HEK293 (cell line): ENCODE data around the gene CWC25.
A peak's percentile ranks its signal among the peaks of the same experiment; 100 is the strongest.

Experiments used
- CTCF ChIA-PET: fragments of 350-600 bp; formaldehyde crosslinking; extraction: SDS; loops from one replicate; lab custom pipeline; 2021; ENCODE audit warnings: antibody characterized with exemption; lab: Yijun Ruan, JAX
- POLR2A ChIA-PET: fragments of 300-600 bp; formaldehyde crosslinking; extraction: SDS; loops from one replicate; lab custom pipeline; 2020; ENCODE audit warnings: antibody characterized with exemption, inconsistent platforms; lab: Yijun Ruan, JAX
- H3K27ac ChIP-seq: fragments of 200-500 bp; sonication (Bioruptor generic); 2 replicates; pipeline ENCODE4 v1.5.1; 2014; ENCODE audit warnings: low read depth, low read length, control low read depth, inconsistent platforms; ENCODE audit errors: extremely low read depth
- H3K36me3 ChIP-seq, 2 experiments: fragments of 200-500 bp in 1 of 2; sonication (Bioruptor generic) in 1 of 2; 1 replicate in 1 of 2; 2 replicates in 1 of 2; pipeline ENCODE4 v1.5.1; 2014 to 2017; ENCODE audit warnings: inconsistent platforms in 2 of 2, low read length in 2 of 2; ENCODE audit not compliant: control insufficient read depth in 2 of 2, insufficient read depth in 1 of 2
- H3K4me1 ChIP-seq: fragments of 200-500 bp; sonication (Bioruptor generic); 2 replicates; pipeline ENCODE4 v1.5.1; 2014; ENCODE audit warnings: mild to moderate bottlenecking, low read length, inconsistent platforms; ENCODE audit not compliant: control insufficient read depth, insufficient read depth
- H3K4me3 ChIP-seq: 2 replicates; pipeline ENCODE4 v1.5.1; 2011; ENCODE audit warnings: low read depth, mild to moderate bottlenecking, control low read depth, low read length, moderate library complexity
- H3K9me3 ChIP-seq: fragments of 200-500 bp; sonication (Bioruptor generic); 2 replicates; pipeline ENCODE4 v1.5.1; 2014; ENCODE audit warnings: low read depth, low read length, inconsistent platforms; ENCODE audit not compliant: control insufficient read depth, insufficient read depth
- ATF2 ChIP-seq: fragments of 450-650 bp; formaldehyde crosslinking; IDR thresholded peaks from 2 replicates; pipeline ENCODE4 v1.5.1; 2016; ENCODE audit warnings: missing biosample characterization, missing genetic modification characterization, low read depth
- GLIS2 ChIP-seq: fragments of 450-650 bp; formaldehyde crosslinking; IDR thresholded peaks from 2 replicates; pipeline ENCODE4 v1.5.1; 2016; ENCODE audit warnings: missing biosample characterization, missing genetic modification characterization
- IKZF3 ChIP-seq: fragments of 450-650 bp; IDR thresholded peaks from 2 replicates; pipeline ENCODE4 v1.5.0; 2018; ENCODE audit warnings: missing biosample characterization, mild to moderate bottlenecking, missing genetic modification characterization, moderate library complexity
- KLF9 ChIP-seq: fragments of 450-650 bp; formaldehyde crosslinking; IDR thresholded peaks from 2 replicates; pipeline ENCODE4 v1.5.1; 2016; ENCODE audit warnings: missing biosample characterization, missing genetic modification characterization, low read depth
- SP3 ChIP-seq: fragments of 450-650 bp; formaldehyde crosslinking; IDR thresholded peaks from 2 replicates; pipeline ENCODE4 v1.5.1; 2016; ENCODE audit warnings: missing biosample characterization, missing genetic modification characterization
- ZBTB17 ChIP-seq: fragments of 450-650 bp; formaldehyde crosslinking; IDR thresholded peaks from 2 replicates; pipeline ENCODE4 v1.5.1; 2016; ENCODE audit warnings: missing biosample characterization, missing genetic modification characterization
- ZEB2 ChIP-seq: fragments of 450-650 bp; formaldehyde crosslinking; IDR thresholded peaks from 2 replicates; pipeline ENCODE4 v1.5.1; 2016; ENCODE audit warnings: missing biosample characterization, missing genetic modification characterization
- ZFP41 ChIP-seq: fragments of 450-650 bp; formaldehyde crosslinking; IDR thresholded peaks from 2 replicates; pipeline ENCODE4 v1.5.1; 2016; ENCODE audit warnings: missing biosample characterization, missing genetic modification characterization, borderline replicate concordance
- ZNF214 ChIP-seq: fragments of 450-650 bp; formaldehyde crosslinking; IDR thresholded peaks from 2 replicates; pipeline ENCODE4 v1.5.1; 2017; ENCODE audit warnings: missing biosample characterization, mild to moderate bottlenecking, missing genetic modification characterization, borderline replicate concordance
- ZNF501 ChIP-seq: fragments of 450-650 bp; formaldehyde crosslinking; IDR thresholded peaks from 2 replicates; pipeline ENCODE4 v1.5.1; 2016; ENCODE audit warnings: missing biosample characterization, missing genetic modification characterization
- ZNF580 ChIP-seq: fragments of 450-650 bp; formaldehyde crosslinking; IDR thresholded peaks from 2 replicates; pipeline ENCODE4 v1.5.1; 2016; ENCODE audit warnings: missing biosample characterization, missing genetic modification characterization
- ZNF623 ChIP-seq: fragments of 450-650 bp; formaldehyde crosslinking; IDR thresholded peaks from 2 replicates; pipeline ENCODE4 v1.5.1; 2016; ENCODE audit warnings: missing biosample characterization, missing genetic modification characterization
- ZNF654 ChIP-seq: fragments of 450-650 bp; formaldehyde crosslinking; IDR thresholded peaks from 2 replicates; pipeline ENCODE4 v1.5.1; 2016; ENCODE audit warnings: low read depth, missing biosample characterization, missing genetic modification characterization
- ZSCAN18 ChIP-seq: fragments of 450-650 bp; formaldehyde crosslinking; IDR thresholded peaks from 2 replicates; pipeline ENCODE4 v1.5.1; 2016; ENCODE audit warnings: missing biosample characterization, missing genetic modification characterization
- TF ChIP-seq, protein P1 (sequence below): fragments of 450-650 bp; formaldehyde crosslinking; IDR thresholded peaks from 2 replicates; pipeline ENCODE4 v1.5.1; 2016; ENCODE audit warnings: missing biosample characterization, missing genetic modification characterization, borderline replicate concordance
- TF ChIP-seq, protein P2 (sequence below): fragments of 450-650 bp; formaldehyde crosslinking; IDR thresholded peaks from 2 replicates; pipeline ENCODE4 v1.5.1; 2016; ENCODE audit warnings: missing biosample characterization, missing genetic modification characterization
- TF ChIP-seq, protein P3 (sequence below): fragments of 450-650 bp; formaldehyde crosslinking; IDR thresholded peaks from 2 replicates; pipeline ENCODE4 v1.5.1; 2017; ENCODE audit warnings: missing biosample characterization, missing genetic modification characterization
- TF ChIP-seq, protein P4 (sequence below): fragments of 450-650 bp; formaldehyde crosslinking; IDR thresholded peaks from 2 replicates; pipeline ENCODE4 v1.5.1; 2016; ENCODE audit warnings: missing biosample characterization, missing genetic modification characterization

The CWC25 gene

GRCh38 chr17:38867179-38867967 is 42.3 kb upstream of the CWC25 start (continued):
- TF ChIP-seq, protein P1, sequence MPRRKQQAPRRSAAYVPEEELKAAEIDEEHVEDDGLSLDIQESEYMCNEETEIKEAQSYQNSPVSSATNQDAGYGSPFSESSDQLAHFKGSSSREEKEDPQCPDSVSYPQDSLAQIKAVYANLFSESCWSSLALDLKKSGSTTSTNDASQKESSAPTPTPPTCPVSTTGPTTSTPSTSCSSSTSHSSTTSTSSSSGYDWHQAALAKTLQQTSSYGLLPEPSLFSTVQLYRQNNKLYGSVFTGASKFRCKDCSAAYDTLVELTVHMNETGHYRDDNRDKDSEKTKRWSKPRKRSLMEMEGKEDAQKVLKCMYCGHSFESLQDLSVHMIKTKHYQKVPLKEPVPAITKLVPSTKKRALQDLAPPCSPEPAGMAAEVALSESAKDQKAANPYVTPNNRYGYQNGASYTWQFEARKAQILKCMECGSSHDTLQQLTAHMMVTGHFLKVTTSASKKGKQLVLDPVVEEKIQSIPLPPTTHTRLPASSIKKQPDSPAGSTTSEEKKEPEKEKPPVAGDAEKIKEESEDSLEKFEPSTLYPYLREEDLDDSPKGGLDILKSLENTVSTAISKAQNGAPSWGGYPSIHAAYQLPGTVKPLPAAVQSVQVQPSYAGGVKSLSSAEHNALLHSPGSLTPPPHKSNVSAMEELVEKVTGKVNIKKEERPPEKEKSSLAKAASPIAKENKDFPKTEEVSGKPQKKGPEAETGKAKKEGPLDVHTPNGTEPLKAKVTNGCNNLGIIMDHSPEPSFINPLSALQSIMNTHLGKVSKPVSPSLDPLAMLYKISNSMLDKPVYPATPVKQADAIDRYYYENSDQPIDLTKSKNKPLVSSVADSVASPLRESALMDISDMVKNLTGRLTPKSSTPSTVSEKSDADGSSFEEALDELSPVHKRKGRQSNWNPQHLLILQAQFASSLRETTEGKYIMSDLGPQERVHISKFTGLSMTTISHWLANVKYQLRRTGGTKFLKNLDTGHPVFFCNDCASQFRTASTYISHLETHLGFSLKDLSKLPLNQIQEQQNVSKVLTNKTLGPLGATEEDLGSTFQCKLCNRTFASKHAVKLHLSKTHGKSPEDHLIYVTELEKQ, result 0 out of 2 replicates have a peak, but pooled peaks have one; percentile 23
- TF ChIP-seq SP3 (tag by site-specific recombination) (peak; percentile 35; the same call in 1 of the 2 replicates), ZNF501 (tag by site-specific recombination) (peak; percentile 74; the same call in 1 of the 2 replicates)
- TF ChIP-seq, all 188 proteins: peak for 52

DNA sequence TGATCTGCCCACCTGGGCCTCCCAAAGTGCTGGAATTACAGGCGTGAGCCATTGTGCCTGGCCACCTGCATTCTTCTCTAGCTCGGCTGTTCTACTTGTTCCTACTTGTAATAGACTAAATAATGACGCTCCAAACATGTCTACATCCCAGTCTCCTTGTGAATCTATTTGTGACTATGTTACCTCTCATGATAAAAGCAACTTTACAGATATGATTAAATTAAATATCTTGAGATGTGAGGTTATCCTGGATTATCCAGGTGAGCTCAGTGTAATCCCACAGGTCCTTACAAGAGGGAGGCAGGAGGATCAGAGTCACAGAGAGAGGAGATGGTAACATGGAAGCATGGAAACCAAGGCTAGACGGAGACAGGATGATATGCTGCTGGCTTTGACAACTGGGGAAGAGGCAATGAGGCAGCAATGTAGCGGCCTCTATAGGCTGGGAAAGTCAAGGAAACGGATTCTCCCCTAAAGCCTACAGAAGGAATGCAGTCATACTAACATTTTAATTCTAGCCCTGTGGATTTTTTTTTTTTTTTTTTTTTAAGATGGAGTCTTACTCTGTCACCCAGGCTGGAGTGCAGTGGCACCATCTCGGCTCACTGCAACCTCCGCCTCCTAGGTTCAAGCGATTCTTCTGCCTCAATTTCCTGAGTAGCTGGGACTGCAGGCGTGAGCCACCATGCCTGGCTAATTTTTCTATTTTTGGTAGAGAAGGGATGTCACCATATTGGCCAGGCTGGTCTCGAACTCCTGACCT is 39.7 kb upstream of the CWC25 start:
- H3K4me1 ChIP-seq, result no peaks in the 10 kb centered on the region
- H3K9me3 ChIP-seq, result no peaks in the 10 kb centered on the region
- H3K27ac ChIP-seq, result no peak overlapping the region
- ChIA-PET POLR2A (interaction anchor here (1.0 to 1.6 kb wide), 2 partner anchors 11 to 19 kb away, joined by 3 to 7 read pairs; partner anchors contain the start of gene RPL23), CTCF (interaction anchor here (0.7 kb wide), 1 partner anchor 1309 kb away, joined by 5 read pairs; no protein-coding TSS in a partner anchor)
- H3K36me3 ChIP-seq, result no peaks in the 10 kb centered on the region
- H3K4me3 ChIP-seq, result no peak overlapping the region
- TF ChIP-seq, protein P2, sequence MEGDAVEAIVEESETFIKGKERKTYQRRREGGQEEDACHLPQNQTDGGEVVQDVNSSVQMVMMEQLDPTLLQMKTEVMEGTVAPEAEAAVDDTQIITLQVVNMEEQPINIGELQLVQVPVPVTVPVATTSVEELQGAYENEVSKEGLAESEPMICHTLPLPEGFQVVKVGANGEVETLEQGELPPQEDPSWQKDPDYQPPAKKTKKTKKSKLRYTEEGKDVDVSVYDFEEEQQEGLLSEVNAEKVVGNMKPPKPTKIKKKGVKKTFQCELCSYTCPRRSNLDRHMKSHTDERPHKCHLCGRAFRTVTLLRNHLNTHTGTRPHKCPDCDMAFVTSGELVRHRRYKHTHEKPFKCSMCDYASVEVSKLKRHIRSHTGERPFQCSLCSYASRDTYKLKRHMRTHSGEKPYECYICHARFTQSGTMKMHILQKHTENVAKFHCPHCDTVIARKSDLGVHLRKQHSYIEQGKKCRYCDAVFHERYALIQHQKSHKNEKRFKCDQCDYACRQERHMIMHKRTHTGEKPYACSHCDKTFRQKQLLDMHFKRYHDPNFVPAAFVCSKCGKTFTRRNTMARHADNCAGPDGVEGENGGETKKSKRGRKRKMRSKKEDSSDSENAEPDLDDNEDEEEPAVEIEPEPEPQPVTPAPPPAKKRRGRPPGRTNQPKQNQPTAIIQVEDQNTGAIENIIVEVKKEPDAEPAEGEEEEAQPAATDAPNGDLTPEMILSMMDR (tag by site-specific recombination), result peak; percentile 28; the same call in 1 of the 2 replicates
- TF ChIP-seq GLIS2 (no peak), ZSCAN18 (no peak), ZNF654 (peak; percentile 36), IKZF3 (tag by site-specific recombination) (0 out of 2 replicates have a peak, but pooled peaks have one; percentile 42), ATF2 (tag by site-specific recombination) (no peak), ZEB2 (tag by site-specific recombination) (no peak), ZNF580 (peak; percentile 49; the same call in 1 of the 2 replicates), ZNF623 (no peak), ZBTB17 (peak; percentile 75), ZFP41 (no peak), ZNF214 (no peak), KLF9 (tag by site-specific recombination) (no peak)
- TF ChIP-seq, protein P3, sequence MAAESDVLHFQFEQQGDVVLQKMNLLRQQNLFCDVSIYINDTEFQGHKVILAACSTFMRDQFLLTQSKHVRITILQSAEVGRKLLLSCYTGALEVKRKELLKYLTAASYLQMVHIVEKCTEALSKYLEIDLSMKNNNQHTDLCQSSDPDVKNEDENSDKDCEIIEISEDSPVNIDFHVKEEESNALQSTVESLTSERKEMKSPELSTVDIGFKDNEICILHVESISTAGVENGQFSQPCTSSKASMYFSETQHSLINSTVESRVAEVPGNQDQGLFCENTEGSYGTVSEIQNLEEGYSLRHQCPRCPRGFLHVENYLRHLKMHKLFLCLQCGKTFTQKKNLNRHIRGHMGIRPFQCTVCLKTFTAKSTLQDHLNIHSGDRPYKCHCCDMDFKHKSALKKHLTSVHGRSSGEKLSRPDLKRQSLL, result no peak
- TF ChIP-seq, protein P4, sequence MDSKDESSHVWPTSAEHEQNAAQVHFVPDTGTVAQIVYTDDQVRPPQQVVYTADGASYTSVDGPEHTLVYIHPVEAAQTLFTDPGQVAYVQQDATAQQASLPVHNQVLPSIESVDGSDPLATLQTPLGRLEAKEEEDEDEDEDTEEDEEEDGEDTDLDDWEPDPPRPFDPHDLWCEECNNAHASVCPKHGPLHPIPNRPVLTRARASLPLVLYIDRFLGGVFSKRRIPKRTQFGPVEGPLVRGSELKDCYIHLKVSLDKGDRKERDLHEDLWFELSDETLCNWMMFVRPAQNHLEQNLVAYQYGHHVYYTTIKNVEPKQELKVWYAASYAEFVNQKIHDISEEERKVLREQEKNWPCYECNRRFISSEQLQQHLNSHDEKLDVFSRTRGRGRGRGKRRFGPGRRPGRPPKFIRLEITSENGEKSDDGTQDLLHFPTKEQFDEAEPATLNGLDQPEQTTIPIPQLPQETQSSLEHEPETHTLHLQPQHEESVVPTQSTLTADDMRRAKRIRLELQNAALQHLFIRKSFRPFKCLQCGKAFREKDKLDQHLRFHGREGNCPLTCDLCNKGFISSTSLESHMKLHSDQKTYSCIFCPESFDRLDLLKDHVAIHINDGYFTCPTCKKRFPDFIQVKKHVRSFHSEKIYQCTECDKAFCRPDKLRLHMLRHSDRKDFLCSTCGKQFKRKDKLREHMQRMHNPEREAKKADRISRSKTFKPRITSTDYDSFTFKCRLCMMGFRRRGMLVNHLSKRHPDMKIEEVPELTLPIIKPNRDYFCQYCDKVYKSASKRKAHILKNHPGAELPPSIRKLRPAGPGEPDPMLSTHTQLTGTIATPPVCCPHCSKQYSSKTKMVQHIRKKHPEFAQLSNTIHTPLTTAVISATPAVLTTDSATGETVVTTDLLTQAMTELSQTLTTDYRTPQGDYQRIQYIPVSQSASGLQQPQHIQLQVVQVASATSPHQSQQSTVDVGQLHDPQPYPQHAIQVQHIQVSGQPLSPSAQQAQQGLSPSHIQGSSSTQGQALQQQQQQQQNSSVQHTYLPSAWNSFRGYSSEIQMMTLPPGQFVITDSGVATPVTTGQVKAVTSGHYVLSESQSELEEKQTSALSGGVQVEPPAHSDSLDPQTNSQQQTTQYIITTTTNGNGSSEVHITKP (tag by site-specific recombination), result no peak
